ENCODE measurements around the gene IRF7.

The IRF7 gene

GRCh38 chr11:614623-615503 lies 887 bp downstream of the IRF7 start:
- H3K4me3 ChIP-seq (ENCODE audit: low read length), result peak overlapping the region; percentile 61
- no peak for TF ChIP-seq CTCF (IDR thresholded peaks at IDR 0.05; ENCODE audit: insufficient read depth, low read depth, low read length, missing control alignments)
- peak; percentile 17 for DNase-seq (ENCODE audit: low read depth)

- DNase-seq (ENCODE audit: low read depth), result no peak
- TF ChIP-seq CTCF (IDR thresholded peaks at IDR 0.05; ENCODE audit: insufficient read depth, low read depth, low read length, missing control alignments), result no peak
- H3K4me3 ChIP-seq (ENCODE audit: low read length), result no peak overlapping the region
Measured at GRCh38 chr11:614021-614622, 1.6 kb downstream of the IRF7 start.

- H3K4me3 ChIP-seq (ENCODE audit: low read length), result no peak overlapping the region
- peak; percentile 86 for DNase-seq (ENCODE audit: low read depth)
- no peak for TF ChIP-seq CTCF (IDR thresholded peaks at IDR 0.05; ENCODE audit: insufficient read depth, low read depth, low read length, missing control alignments)
Measured at GRCh38 chr11:613369-613968, 2.3 kb downstream of the IRF7 start.

- TF ChIP-seq CTCF (IDR thresholded peaks at IDR 0.05; ENCODE audit: insufficient read depth, low read depth, low read length, missing control alignments), result no peak
- no peak overlapping the region for H3K4me3 ChIP-seq (ENCODE audit: low read length)
- DNase-seq (ENCODE audit: low read depth), result no peak
Measured at GRCh38 chr11:612961-613300, 2.8 kb downstream of the IRF7 start.

GRCh38 chr11:612201-612960 lies 3.4 kb downstream of the IRF7 start:
- peak; percentile 40 for DNase-seq (ENCODE audit: low read depth)
- TF ChIP-seq CTCF (IDR thresholded peaks at IDR 0.05; ENCODE audit: insufficient read depth, low read depth, low read length, missing control alignments), result peak; percentile 34
- no peak overlapping the region for H3K4me3 ChIP-seq (ENCODE audit: low read length)

GRCh38 chr11:611001-611996 lies 4.5 kb downstream of the IRF7 start:
- DNase-seq (ENCODE audit: low read depth), result no peak
- no peak overlapping the region for H3K4me3 ChIP-seq (ENCODE audit: low read length)
- TF ChIP-seq CTCF (IDR thresholded peaks at IDR 0.05; ENCODE audit: insufficient read depth, low read depth, low read length, missing control alignments), result no peak
